Coronary artery (tissue), 2 donors: ENCODE measurements around the gene TRHDE.

Experiments
- DNase-seq: peaks from one replicate; pipeline ENCODE4 v3.0.0-alpha.2; 2017; ENCODE audit warnings: low spot score
- H3K27ac ChIP-seq, 2 donors: fragments of 200-600 bp; sonication (generic); one replicate each; pipeline ENCODE4 v1.5.1; 2016 to 2019
- H3K4me3 ChIP-seq: fragments of 200-600 bp; sonication (generic); 2 replicates; pipeline ENCODE4 v1.5.1; 2016; ENCODE audit warnings: mild to moderate bottlenecking, moderate library complexity
- TF ChIP-seq, protein P1 (sequence below): fragments of 200-600 bp; sonication (generic); IDR thresholded peaks from one replicate; pipeline ENCODE4 v1.5.1; 2019; ENCODE audit warnings: antibody characterized with exemption

Gene TRHDE

DNA sequence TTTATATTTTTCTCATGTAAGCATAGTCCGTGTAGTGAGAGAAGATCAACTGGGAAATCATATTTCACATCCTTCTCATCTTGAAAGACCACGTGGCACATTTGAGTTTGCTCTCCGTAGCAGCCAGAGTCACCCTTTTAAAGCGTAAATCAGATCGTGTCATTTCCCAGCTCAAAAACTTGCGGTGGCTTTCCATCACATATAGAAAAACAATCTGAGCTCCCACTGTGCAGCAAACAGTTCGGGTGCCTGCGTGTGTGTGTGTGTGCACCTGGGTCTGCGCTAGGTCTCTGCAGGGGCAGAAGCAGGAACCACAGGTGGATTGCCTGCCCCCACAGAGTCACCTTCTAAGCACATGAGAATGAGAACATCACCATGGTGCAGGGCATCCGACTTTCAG lies 338.2 kb downstream of the TRHDE start:
- no peak for DNase-seq
- Histone ChIP-seq H3K27ac (no peak overlapping the region), H3K4me3 (no peak overlapping the region)
- TF ChIP-seq, protein P1, sequence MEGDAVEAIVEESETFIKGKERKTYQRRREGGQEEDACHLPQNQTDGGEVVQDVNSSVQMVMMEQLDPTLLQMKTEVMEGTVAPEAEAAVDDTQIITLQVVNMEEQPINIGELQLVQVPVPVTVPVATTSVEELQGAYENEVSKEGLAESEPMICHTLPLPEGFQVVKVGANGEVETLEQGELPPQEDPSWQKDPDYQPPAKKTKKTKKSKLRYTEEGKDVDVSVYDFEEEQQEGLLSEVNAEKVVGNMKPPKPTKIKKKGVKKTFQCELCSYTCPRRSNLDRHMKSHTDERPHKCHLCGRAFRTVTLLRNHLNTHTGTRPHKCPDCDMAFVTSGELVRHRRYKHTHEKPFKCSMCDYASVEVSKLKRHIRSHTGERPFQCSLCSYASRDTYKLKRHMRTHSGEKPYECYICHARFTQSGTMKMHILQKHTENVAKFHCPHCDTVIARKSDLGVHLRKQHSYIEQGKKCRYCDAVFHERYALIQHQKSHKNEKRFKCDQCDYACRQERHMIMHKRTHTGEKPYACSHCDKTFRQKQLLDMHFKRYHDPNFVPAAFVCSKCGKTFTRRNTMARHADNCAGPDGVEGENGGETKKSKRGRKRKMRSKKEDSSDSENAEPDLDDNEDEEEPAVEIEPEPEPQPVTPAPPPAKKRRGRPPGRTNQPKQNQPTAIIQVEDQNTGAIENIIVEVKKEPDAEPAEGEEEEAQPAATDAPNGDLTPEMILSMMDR = no peak

DNA sequence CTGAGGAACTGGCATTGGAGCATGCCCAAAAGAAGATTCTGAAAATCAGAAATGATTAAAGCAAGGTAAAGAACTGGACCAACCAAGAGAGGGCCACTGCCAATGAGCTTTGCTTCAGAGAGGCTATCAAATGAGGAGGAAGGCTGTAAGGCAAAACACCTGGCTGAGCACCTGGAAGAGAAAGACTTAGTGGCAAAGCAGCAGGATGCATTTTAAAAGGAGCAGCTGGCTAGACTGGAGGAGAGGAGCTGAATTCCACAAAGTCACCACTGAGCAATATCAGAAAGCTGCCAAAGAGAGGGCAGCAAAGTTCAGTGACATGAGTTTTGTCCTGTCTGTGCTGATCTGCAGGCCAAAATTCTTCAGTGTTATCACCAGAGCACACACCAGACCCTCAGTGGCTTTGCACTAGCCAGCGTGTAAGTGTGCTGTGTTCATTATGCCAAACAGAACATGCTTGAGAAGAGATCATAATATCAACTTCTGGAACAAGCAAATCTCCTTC lies 338.7 kb downstream of the TRHDE start:
- Histone ChIP-seq H3K4me3 (no peak overlapping the region), H3K27ac (no peak overlapping the region)
- TF ChIP-seq, protein P1 = no peak
- DNase-seq = no peak

DNA sequence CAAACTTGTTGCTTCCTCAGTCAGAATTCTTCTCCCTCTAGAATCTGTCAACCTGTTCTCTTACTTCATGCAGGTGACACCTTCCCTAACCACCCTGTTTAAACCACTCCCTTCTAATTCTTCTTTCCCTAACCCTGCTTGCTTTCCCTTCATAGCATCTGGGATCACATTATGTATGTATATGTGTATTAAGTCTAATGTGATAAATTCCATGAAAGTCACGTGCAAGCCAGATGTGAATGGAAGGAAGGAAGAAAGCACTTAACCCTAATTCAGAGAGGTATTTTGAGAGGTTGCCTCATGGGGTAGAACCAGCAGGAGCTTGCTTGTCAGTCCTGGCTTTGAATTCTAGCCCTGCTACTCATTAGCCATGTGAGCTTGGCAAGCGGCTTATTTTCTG lies 340.0 kb downstream of the TRHDE start:
- DNase-seq = no peak
- TF ChIP-seq, protein P1 = no peak
- Histone ChIP-seq H3K4me3 (no peak overlapping the region), H3K27ac (no peak overlapping the region)

DNA sequence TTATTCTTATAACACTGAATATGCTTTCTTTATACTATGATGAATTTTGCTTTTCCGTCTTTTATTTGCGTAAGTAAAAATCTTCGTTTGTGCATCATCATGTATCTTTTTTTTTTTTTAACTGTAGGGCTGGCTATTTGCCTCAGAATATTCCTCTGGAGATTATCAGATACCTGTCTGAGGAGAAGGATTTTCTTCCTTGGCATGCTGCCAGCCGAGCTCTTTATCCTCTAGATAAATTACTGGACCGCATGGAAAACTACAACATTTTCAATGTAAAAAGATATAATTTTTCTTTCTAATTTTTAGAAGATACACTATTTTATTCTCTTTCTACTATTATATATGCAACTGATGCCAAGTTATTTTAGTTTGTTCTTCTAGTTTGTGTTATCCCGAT lies 346.6 kb downstream of the TRHDE start:
- H3K4me3 ChIP-seq = no peak overlapping the region
- no peak for DNase-seq
- TF ChIP-seq, protein P1 = no peak
- no peak overlapping the region for H3K27ac ChIP-seq

DNA sequence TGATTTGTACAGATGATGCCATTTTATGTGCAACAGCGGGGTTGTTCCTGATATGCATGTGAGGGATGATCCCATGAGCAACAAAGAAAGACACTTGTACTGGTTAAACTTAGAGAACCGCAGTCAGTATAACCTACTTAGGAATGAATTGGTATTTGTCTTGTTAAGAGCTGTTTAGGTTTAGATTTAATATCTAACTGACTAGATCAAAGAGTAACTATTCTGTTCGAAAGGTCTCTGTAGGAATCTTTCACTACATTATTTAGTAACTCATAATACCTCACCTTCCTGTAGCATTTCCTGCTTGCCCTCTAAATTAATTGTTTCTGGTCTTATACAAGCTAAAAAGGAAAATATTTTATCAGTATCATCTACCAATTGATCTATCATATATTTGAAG lies 350.4 kb downstream of the TRHDE start:
- Histone ChIP-seq H3K27ac (no peak overlapping the region), H3K4me3 (no peak overlapping the region)
- TF ChIP-seq, protein P1 = no peak
- no peak for DNase-seq

DNA sequence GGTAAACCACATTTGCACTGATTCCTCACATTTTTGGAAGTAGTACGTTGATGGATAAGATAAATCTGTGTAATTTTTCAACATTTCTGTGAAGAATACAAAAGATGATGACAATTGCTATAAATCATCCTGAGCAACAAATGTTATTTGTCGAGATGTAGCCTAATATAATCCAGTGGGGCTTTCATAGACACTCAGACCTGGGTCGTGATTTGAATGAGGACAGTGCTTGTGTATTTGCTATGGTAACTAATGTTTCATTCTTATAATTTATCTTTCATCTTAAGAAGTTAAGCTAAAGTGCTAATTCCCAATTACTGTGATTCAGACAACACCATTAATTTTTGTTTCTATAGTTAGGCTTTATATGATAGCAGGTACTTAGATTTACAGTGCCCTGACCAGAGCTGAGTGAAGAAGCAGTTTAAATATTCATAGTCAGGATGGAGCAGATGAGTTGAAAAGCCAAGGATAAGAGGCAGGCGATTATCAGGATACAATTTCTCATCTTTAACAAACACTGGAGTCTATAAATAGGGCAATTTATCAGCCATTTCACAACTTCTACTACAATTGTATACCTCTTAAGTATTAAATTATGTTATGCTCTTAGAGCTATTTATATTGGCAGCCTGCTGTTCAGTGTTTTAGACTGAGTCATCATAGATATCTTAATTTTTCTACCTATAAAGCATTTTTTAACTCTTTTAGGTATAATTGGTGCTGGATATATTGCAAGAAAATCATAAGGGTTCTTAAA lies 359.9 kb downstream of the TRHDE start:
- TF ChIP-seq, protein P1 = no peak
- no peak for DNase-seq
- no peak overlapping the region for H3K4me3 ChIP-seq
- no peak overlapping the region for H3K27ac ChIP-seq

DNA sequence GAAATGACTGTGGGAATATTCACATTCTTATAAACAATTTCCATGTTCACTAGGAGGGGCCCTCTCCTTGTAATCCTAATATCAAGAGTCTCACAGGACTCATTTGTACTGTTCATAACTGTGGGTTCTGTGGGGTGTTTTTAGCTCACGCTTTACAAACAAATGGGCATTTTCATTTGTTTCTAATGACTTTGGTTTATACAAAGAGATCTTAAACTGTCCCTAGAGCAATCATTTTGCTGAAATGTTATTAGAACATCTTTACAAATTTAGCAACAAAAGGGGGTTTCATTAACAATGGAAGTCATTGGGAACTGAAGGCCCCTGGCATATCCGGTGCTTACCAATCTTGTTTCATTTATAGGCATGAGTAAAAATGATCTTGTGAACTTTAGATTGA lies 370.5 kb downstream of the TRHDE start:
- Histone ChIP-seq H3K27ac (no peak overlapping the region), H3K4me3 (no peak overlapping the region)
- TF ChIP-seq, protein P1 = no peak
- no peak for DNase-seq
